Medulla oblongata (tissue), 1 donor: Measurements from ENCODE around the gene IGFBP4.

Source experiments
- DNase-seq: peaks from one replicate; pipeline ENCODE4 v3.0.0-alpha.2; 2015; ENCODE audit errors: extremely low spot score

IGFBP4 gene

DNA sequence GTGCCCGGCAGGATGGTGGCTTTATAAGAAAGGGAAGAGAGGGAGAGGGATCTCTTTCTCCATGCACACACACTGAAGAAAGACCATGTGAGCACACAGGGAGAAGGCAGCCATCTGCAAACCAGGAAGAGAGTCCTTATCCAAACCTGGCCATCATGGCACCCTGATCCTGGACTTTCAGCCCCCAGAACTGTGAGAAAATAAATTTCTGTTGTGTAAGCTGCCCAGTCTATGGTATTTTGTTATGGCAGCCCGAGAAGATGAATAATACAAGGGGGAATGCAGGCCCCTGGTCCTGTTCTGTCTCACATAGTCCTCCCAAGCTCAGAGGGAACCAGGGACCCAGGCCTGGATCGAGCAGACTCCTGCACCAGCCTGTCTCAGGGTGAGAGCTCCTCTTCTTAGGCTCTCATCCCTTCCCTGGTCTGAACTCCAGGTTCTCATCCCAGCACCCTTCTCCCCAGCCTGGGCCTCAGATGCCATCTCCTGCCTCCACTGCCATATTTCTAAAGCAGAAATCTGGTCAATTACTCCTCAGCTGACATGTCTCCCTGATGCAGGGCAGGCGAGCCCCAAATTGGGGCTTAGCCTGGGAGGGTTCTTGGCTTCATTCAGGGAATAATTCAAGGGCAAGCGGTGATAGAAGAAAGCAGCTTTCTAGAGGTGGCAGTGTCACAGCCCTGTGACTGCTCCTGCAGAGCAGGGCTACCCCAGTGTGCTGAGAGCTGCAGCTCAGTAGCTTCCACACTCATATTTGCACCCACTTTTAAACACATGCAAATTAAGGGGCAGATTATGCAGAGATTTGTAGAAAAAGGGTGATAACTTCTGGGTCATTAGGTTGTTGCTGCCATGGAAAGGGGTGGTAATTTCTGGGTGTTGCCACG lies 28.8 kb downstream of the IGFBP4 start:
- DNase-seq: no peak

DNA sequence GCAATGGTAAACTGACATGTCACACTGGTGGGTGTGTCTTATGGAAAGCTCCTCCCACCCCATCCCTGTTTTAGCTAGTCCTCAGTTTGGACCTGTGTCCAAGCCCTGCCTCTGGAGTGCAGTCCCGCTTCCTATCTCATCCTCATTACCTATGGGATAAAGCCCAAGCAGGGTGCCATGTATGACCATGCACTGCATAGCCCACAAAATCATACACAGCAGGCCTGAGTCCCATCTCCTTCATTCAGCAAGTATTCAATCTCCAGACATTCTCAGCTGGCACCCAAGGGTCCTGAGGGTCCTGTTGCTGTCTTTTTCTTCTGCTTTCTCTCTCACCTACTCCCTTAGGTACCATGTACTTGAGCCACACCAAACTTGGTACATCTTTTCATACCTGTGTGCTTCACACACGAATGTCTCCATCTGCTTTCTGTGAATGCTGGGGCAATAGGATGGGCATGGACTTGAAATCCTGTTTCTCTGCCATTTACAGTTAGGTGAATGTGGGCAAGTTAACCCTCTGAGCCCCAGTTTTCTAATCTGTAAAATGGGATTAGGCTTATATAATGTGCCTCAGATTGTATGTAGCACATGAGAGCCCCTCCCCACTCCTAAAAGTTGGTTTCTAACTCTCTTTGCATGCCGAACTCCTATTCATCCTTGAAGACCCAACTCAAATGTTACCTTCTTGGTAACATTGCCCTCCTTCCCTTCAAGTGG lies 29.6 kb downstream of the IGFBP4 start:
- no peak for DNase-seq

DNA sequence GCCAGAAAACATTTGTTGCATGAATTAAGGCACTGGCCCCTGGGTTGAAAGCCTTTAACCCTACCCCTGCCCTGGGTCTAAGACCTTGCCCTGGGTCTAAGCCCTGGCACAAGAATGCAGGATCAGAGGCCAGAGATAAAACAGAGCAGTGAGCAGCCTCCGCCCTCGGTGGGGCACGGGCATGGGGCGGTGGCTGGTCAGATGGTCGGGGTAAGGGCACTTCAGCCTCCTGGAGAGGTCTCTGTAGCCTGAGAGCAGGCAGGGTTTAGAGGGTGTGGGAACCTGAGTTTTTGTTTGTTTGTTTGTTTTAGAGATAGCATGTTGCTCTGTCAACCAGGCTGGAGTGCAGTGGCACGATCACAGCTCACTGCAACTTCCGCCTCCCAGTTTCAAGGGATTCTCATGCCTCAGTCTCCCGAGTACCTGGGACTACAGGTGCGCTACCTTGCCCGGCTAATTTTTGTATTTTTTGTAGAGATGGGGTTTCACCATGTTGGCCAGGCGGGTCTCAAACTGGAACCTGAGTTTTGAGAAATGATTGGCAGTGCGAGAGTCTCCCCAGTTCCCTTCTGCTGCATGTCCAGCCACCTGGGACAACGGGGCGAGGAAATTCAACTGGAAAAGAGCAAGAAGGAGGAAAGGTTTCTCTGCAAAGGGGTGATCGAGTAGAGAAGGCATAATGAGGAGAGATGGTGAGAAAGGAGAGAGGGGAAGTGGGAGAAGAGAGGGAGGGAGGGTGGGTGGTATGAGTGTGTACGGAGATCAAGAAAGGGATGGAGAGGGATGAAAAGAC lies 30.5 kb downstream of the IGFBP4 start:
- DNase-seq: no peak

DNA sequence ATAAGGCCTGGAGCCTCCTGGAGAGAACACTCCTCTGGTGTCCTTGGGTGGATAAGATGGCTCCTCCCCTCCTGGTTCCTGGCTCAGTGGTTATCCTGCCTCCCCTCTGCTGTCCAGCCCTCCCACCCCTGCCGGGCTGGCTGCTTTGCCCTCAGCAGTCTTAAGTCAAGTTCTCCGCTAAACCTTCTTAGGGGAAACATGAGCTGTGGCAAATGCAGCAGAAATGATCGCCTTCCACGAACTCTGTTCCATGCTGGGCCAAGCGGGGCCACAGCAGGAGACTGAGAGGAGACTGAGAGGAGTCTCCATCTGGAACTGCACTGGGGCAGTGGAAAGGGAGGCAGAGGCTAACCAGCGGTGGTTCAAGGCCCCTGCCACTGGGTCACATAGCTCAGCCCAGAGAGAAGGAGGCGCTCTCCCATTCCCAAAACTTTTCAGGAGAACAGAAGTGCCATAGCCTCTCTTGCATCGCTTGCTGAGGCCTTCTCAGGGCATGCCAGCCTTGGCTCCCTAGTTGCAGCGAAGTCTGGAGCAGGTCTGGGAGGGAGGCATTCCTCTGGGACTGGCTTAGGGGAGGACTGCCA lies 31.3 kb downstream of the IGFBP4 start:
- no peak for DNase-seq

DNA sequence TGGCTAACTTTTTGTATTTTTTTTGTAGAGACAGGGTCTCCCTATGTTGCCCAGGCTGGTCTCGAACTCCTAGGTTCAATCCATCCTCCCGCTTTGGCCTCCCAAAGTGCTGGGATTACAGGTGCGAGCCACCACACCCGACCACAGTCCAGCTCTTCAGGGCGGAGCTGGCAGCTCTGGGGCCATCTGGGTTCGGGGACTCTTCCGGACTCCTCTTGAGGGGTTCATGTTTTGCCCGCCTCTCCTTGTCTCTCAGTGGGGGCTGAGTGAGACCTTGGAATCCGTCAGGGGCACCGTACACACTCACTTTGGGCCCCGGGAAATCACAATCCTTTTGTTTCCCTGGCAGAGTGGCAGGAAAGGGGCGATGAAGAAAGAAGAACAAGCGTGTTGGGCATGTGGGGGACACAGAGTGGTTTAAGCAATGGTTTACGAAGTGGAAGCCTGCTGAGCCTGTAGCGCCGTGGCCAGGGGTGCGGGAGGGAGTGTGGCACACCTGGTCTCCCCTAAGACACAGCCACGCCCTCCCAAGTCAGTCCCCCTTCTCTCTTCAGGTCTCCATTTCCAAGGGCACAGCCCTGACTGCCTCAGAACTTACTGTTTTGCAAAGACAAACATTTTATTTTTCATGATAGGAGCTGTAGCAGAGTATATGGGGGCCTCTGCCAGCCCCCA lies 32.1 kb downstream of the IGFBP4 start:
- no peak for DNase-seq

DNA sequence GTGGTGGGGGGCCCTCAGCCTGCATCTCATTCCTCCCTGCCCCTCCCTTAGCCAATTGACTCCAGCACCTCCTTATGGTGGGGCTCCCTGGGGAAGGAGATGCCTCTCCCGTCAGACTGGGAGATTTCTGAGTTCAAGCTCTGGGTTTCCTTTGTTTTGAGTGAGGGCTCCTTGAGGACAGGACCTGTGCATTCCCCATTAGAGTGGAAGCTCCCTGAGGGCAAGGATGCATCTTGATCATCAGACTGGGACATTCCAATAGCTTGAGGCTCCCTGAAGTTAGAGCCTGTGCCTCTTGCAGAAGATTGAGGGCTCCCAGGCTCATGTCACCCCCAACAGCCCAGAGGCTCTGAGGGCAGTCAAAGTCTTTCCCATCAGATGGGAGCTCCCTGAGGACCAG lies 34.5 kb downstream of the IGFBP4 start:
- DNase-seq: no peak

DNA sequence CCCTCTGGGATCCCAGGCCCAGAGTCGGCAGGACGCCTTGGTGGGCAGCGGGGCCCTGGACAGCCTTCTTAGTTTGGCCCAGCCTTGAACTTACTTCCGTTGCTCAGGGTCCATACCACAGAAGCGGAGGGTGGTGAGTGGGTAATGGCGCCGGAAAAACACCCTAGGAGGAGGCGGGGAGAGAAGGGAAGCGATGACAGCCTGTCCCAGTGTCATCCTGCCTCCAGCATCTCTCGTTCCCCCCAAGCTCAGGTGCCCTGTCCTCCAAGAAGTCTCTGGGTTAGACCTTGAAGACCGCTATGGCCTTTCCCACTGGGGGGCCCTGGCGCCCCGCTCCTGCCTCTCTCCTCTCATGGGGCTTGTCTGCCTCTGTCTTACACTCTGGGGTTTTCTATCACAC lies 35.2 kb downstream of the IGFBP4 start:
- DNase-seq: no peak

DNA sequence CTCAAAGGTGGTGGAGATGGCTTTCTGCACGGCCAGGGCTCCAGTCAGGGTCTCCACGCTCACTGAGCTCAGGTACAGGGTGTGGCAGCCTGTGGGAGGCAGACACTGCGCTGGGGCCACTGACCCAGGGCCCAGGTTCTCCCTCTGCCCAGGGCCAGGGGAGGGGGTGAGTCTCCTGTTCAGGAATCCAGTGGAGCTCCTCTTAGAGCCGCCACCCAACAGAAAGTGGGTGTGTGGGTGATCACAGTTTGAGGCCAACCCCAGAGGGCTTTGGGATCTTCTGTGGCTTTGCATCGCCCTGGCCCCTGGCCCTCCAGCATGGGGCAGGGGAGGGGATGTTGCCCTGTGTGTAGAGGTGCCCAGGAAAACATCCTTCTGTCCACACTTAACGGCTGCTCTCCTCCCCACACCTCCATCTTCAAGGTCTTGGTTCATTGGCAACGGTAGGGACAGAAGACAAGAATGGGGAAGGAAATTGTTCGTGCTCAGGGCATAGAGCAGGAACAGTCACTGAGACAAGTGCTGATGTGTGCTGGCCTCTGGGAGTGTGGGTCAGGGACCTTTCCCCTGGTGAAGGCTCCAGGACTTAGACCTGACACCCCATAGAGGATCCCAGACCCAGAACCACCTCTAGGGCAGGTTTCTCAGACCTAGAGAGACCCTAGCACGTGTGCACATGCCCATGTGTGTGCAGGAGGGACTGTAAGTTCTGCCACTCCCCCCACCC lies 36.7 kb downstream of the IGFBP4 start:
- no peak for DNase-seq

DNA sequence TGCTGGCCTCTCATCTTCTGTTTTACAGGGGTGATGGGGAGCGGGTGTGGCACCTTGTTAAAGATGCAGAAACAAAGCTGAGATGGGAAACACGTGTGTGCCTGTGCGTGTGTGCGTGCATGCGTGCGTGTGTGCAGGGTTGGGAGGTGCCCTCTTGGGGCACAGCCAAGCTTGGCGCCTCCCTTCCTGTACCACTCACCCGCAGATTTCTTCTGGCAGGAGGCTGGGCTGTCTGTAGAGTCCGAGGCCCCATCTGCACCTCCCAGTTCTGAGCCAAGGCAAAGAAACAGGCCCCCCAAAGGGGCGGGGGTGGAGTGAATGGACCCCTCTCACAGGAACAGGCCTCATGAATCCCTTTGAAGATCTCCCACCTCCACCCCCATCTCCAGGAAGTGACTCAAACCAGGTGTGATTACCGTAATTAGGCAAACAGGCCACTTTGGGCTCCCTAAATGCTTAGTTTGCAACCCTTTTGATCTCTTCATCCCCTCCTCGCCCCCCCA lies 37.3 kb downstream of the IGFBP4 start:
- no peak for DNase-seq

DNA sequence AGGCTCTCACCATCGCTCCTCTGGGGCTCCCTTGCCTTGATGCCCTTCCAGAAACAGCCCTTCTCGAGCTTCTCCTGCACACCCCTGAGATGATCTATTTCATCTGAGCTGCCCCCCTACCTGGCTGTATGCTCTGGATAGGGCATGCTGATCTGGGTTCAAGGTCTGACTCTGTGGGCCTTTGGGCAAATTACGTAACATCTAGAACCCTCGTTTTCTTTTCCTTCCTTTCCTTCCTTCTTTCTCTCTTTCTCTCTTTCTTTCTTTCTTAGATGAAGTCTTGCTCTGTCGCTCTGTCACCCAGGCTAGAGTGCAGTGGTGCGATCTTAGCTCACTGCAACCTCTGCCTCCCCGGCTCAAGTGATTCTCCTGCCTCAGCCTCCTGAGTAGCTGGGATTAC lies 37.9 kb downstream of the IGFBP4 start:
- no peak for DNase-seq

DNA sequence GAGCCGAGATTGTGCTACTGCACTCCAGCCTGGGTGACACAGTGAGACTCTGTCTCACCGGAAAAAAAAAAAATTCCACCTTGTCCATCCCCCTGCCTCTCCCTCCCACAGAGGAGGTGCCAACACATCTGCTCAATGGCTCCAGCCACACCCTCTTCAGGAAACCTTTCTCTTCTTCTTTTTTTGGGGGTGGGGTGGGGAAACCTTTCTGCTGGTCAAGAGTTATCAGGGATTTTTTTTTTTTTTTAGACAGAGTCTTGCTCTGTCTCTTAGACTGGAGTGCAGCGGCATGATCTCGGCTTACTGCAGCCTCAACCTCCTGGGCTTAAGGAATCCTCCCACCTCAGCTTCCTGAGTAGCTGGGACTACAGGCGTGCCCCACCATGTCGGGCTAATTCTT lies 39.5 kb downstream of the IGFBP4 start:
- DNase-seq: no peak

DNA sequence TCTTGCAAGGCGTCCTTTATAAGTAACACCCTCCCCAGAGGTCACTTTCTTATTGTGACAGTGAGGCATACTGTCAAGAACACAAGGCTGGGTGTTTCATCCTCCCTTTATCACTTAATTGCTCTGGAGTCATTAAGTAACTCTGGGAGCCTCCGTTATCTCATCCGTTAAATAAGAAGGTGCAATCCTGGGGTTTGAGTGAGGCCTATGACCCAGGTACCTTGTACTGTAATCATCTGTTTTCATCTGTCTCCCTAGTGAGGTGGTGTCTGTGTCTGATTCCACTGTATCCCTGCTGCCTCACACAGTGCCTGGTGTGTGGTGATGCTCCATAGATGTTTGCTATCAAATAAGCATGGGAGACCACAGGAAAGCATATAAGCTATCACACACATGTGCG lies 40.4 kb downstream of the IGFBP4 start:
- no peak for DNase-seq

DNA sequence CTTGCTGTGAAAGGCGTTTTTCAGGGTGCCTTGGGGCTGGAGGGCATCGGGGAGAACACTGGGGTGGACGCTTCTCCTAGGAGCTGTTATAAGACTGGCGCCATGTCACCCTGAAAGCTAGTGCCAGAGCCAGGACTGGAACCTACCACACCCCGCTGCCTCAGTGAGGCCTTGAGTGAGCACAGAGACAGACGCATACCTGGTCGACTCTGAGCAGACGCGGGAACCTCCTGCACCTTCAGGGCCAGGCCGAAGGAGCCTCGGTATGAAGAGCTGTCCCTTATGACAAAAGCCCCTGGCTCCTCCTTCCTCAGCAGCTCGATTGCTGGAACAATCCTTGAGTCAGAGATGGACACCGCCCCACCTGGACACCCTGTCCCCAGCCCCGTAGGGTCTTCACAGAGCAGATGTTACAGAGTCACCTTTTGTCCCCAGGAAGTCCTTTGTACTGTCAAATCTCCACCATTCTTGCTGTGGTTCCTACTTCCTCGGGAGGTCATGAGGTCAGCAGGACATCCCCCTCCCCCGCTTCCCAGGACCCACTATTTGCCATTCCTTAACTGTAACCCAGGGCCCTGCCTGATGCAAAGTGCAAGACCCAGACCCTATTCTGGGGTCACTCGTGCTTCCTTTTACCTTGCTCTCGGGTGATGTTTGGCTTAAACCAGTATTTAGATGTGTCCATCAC lies 41.2 kb downstream of the IGFBP4 start:
- DNase-seq: no peak

DNA sequence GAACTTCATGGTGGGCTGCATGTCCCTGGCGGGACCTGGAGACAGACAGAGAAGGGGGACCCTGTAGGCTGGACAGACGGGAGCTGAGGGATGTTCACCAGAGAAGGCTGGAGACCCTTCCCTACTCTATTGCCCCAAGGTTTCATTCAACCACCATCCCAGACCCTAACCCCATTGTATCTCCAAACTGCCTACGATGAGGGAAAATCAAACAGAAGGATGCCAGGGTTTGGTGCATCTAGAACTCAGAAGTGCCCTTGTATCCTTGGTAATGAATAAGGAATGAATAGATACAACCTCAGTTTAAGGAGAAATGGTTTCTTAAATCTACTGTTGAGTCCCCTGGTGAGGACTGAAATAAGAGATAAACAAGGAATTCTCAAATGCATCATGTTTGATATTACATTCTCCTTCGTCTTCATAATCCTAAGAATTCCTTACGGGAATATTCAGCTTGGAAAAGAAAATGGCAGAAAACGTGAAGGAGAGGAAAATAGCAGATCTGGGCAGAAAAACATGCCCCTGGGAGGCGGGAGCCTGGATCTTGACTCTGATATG lies 41.8 kb downstream of the IGFBP4 start:
- DNase-seq: no peak

DNA sequence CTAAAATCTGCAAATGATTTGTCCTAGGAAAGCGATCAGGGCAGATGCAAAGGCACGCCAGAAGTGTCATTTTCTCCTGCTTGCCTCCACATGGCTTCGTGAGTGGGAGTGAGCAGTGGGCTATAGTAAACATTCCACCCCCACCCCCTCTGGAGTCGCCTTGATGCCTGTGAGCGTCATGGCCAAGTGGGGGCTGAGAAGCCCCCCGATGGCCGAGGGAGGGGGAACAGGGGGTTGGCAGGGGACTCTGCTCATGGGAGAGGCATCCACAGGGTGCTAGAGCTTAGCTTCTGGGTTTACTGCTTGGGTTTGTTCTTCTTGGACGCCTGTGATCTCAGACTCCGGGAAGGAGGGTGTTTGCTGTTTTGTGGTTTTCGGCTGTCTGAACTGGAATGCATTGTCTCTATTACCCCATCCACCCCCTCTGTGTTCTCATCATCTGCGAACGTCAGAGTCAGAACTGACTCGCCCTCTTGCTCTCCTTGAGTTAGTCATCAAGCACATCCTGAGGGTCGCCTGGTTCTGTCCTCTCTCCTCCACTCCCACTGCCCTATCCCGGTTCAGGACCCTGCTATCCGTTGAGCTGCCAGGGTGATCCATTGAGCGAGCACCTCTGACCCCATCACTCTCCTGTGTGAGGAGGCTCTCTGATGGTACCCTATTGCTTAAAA lies 42.7 kb downstream of the IGFBP4 start:
- no peak for DNase-seq

DNA sequence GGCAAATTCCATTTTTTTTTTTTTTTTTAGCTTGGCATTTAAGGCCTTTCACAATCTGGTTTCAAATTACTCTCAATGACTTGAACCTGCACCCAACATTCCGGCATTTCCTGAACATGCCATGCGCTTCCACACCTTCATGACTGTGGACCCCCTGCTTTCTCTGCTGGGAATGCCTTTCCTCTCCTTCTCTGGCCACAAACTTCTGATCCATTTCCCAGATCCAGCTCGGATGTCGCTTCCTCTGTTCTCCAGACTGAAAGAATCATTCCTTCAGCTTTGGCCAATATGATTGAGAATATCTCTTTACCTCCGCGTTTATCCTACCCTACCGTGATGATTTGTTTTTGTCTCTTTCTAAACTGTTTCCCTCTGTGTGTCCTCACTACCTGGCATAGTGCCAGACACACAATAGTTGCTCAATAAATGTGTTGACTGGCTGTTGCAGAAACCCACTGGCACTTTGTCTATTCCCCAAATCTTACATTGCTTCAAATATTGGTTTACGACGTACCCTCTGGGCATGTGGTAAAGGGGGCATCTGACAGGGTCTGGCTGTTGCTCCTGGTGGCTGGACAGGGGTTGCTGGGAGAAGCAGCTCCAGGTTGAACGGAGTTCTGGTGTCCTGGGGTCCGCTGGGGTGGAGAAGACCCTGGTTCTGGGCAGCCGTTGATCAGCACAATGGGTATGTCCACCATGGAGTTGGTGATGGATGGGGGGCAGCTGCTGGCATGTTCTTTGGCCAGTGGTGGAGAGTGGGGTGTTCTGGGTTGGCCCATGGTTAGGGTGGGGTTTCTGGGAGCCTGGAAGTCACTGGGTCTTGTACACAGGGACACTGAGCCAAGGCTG lies 43.5 kb downstream of the IGFBP4 start:
- no peak for DNase-seq

DNA sequence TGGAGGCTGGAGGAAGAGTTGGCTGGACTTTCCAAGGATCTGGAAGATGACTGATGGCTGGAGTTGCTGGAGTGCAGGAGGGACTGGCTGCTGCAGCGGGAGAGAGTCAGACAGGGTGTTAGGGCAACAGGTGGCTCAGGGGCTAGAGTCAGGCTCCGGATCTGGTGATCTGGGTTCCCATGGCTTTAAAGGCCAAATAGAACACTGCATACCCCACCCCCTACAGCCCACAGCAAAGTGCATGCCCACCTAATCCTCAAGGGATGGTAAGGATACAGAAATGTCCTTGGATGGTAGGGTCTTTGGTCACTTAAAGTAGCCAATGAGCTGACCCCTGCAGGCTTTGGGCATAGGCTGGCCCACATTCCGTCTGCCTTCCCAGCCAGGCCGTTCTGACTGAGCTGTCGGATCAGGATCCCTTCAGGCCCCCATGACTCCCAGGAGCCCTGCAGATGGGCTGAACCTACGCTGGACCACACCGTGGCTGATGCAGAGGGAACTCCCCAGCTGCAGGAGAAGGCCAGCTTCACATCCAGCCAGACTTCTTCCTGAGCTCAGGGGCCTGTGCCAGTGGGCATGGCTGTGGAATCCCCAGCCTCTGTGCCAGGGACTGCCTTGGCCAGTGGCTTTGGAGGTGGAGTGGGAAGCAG lies 44.2 kb downstream of the IGFBP4 start:
- DNase-seq: no peak
